Keratinocyte (primary cell): ENCODE data around the gene MRPL53. TPM values are rescaled to one million over a fixed set of nuclear protein-coding genes. Genes with fewer than 3 reads are reported as not detected.

Experiments used
- DNase-seq: peaks from one replicate; pipeline ENCODE4 v3.0.0-alpha.2; 2011; ENCODE audit warnings: low read depth, missing footprints, low spot score
- FAIRE-seq: peaks from 2 replicates; lab custom pipeline; 2011; peaks lifted over from hg19 to GRCh38; lab: Jason Lieb, UNC
- H2AFZ ChIP-seq: 2 replicates; pipeline ENCODE4 v1.6.0; 2012; ENCODE audit warnings: low read length, control low read depth, inconsistent platforms; ENCODE audit not compliant: control insufficient read depth
- H3K27ac ChIP-seq: 2 replicates; pipeline ENCODE4 v1.5.1; 2011; ENCODE audit warnings: low read length; ENCODE audit not compliant: control insufficient read depth, insufficient read depth
- H3K27me3 ChIP-seq: 3 replicates; pipeline ENCODE4 v1.6.0; 2011; ENCODE audit warnings: low read length; ENCODE audit not compliant: control insufficient read depth, insufficient read depth; ENCODE audit errors: extremely low read depth
- H3K36me3 ChIP-seq, 2 experiments: 2 replicates in 1 of 2; 3 replicates in 1 of 2; pipeline ENCODE4 v1.5.1; 2011; ENCODE audit warnings: low read length in 2 of 2, mild to moderate bottlenecking in 1 of 2; ENCODE audit not compliant: control insufficient read depth in 2 of 2, insufficient read depth in 2 of 2; ENCODE audit errors: extremely low read depth in 1 of 2
- H3K4me1 ChIP-seq: 3 replicates; pipeline ENCODE4 v1.5.1; 2011; ENCODE audit warnings: low read length; ENCODE audit not compliant: control insufficient read depth, insufficient read depth; ENCODE audit errors: extremely low read depth
- H3K4me2 ChIP-seq: 3 replicates; pipeline ENCODE4 v1.6.0; 2011; ENCODE audit warnings: low read depth, low read length; ENCODE audit not compliant: control insufficient read depth, insufficient read depth; ENCODE audit errors: extremely low read depth
- H3K4me3 ChIP-seq, 3 experiments: fragments of 200-600 bp in 1 of 3; sonication (generic) in 1 of 3; 2 replicates in 2 of 3; 3 replicates in 1 of 3; pipeline ENCODE4 v1.5.1; 2011 to 2016; ENCODE audit warnings: low read length in 3 of 3, mild to moderate bottlenecking in 3 of 3, control low read depth in 2 of 3, inconsistent platforms in 1 of 3, low read depth in 1 of 3, mixed read lengths in 1 of 3, mixed run types in 1 of 3, moderate library complexity in 1 of 3; ENCODE audit not compliant: control insufficient read depth in 2 of 3, insufficient read depth in 2 of 3; ENCODE audit errors: extremely low read depth in 1 of 3
- H3K79me2 ChIP-seq: 2 replicates; pipeline ENCODE4 v1.6.0; 2012; ENCODE audit warnings: low read length; ENCODE audit not compliant: control insufficient read depth, insufficient read depth
- H3K9ac ChIP-seq: 3 replicates; pipeline ENCODE4 v1.6.0; 2011; ENCODE audit warnings: low read length; ENCODE audit not compliant: control insufficient read depth, insufficient read depth; ENCODE audit errors: extremely low read depth
- H3K9me1 ChIP-seq: 3 replicates; pipeline ENCODE4 v1.6.0; 2011; ENCODE audit warnings: low read length; ENCODE audit not compliant: control insufficient read depth, insufficient read depth; ENCODE audit errors: extremely low read depth
- H3K9me3 ChIP-seq: 2 replicates; pipeline ENCODE4 v1.5.1; 2012; ENCODE audit warnings: low read depth, low read length; ENCODE audit not compliant: control insufficient read depth
- H4K20me1 ChIP-seq: 3 replicates; pipeline ENCODE4 v1.6.0; 2011; ENCODE audit warnings: low read length; ENCODE audit not compliant: control insufficient read depth, insufficient read depth; ENCODE audit errors: extremely low read depth
- CTCF ChIP-seq, 3 experiments: IDR thresholded peaks in 1 of 3; conservative IDR thresholded peaks in 1 of 3; optimal IDR thresholded peaks in 1 of 3; 2 replicates in 2 of 3; 3 replicates in 1 of 3; pipeline versions ENCODE3 to v1.5.1; 2011; ENCODE audit warnings: low read length in 3 of 3, mild to moderate bottlenecking in 3 of 3, moderate library complexity in 2 of 3, control low read depth in 1 of 3, inconsistent platforms in 1 of 3; ENCODE audit not compliant: insufficient read depth in 2 of 3; ENCODE audit errors: extremely low read depth in 1 of 3
- EZH2 ChIP-seq: IDR thresholded peaks from one replicate; pipeline ENCODE4 v1.6.1; 2012; ENCODE audit warnings: inconsistent platforms, mild to moderate bottlenecking, low read length, moderate library complexity
- dilution Hi-C: fragments of 300-500 bp; cut with MboI; formaldehyde crosslinking; loops from one replicate; pipeline ENCODE4 v1.7.0; 2020; ENCODE audit warnings: low sequenced_read_pairs; ENCODE audit not compliant: extremely low pct_ligation_motif_present
- polyA plus RNA-seq, 5 experiments: library from polyadenylated mRNA; depleted of rRNA in 3 of 5; stranded (reverse) in 3 of 5; stranded (forward) in 1 of 5; unstranded in 1 of 5; fragments of >200 nt; gene quantifications; 1 replicate in 1 of 5; 2 replicates in 3 of 5; 3 replicates in 1 of 5; pipeline versions ENCODE4 v1.2.1 to v1.2.3, GENCODE V29; 2011 to 2012; ENCODE audit warnings: missing spikeins in 2 of 5, low read depth in 1 of 5, low replicate concordance in 1 of 5

MRPL53 gene
- polyA plus RNA-seq, 1 donor (not counting 4 experiments of a cell fraction or from before 2014, with no cell fraction given), result 31.0 TPM

- peaks cover 7% of the 10 kb centered on the region for H3K79me2 ChIP-seq
- H3K27me3 ChIP-seq, result no peaks in the 10 kb centered on the region
- DNase-seq, result no peak
- no peak overlapping the region for H3K4me2 ChIP-seq
- no peaks in the 10 kb centered on the region for H4K20me1 ChIP-seq
- peaks cover 9% of the 10 kb centered on the region for H3K4me1 ChIP-seq
- no peak overlapping the region for H2AFZ ChIP-seq
- dilution Hi-C loops, result no loop called here
- H3K9me1 ChIP-seq, result no peaks in the 10 kb centered on the region
- no peaks in the 10 kb centered on the region for H3K36me3 ChIP-seq
- no peak for FAIRE-seq
- H3K9me3 ChIP-seq, result no peaks in the 10 kb centered on the region
- TF ChIP-seq EZH2 (no peak), CTCF (optimal IDR thresholded peaks at IDR 0.05 in 1 of 3, IDR thresholded peaks at IDR 0.05 in 1 of 3, conservative IDR thresholded peaks at IDR 0.05 in 1 of 3; ENCODE audit: extremely low read depth in 1 of 3, insufficient read depth in 2 of 3, low read length in 3 of 3) (no peak)
- no peak overlapping the region for H3K9ac ChIP-seq
- H3K4me3 ChIP-seq, result no peak overlapping the region
- no peak overlapping the region for H3K27ac ChIP-seq
These were observed 21.8 kb downstream of the MRPL53 start for GRCh38 chr2:74450570-74451190.

DNA sequence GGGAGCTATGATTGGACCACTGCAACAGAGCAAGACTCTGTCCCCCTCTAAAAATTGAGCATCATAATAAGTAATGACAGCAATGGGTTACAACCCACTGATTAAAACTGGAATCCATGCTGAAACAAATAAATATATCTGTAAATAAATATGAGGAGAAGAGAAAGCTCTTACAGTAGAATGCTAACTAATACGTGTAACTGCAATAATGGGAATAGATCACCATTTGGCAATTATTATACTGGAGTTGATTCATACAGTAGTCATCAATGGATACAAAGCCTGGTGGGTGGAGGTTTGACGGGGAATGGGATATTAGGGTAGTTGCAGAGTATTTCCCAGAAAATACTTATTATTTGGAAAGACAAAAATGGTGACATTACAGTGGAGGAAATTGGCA, 23.7 kb downstream of the MRPL53 start:
- Histone ChIP-seq H3K4me2 (no peak overlapping the region), H2AFZ (no peak overlapping the region), H3K9ac (no peak overlapping the region), H3K4me3 (no peak overlapping the region), H3K9me3 (no peaks in the 10 kb centered on the region), H4K20me1 (no peaks in the 10 kb centered on the region), H3K79me2 (no peaks in the 10 kb centered on the region), H3K36me3 (no peaks in the 10 kb centered on the region), H3K9me1 (no peaks in the 10 kb centered on the region), H3K4me1 (peaks cover 3% of the 10 kb centered on the region), H3K27ac (no peak overlapping the region), H3K27me3 (no peaks in the 10 kb centered on the region)
- dilution Hi-C loops, result no loop called here
- DNase-seq (no peak), FAIRE-seq (no peak)
- no peak for TF ChIP-seq CTCF (optimal IDR thresholded peaks at IDR 0.05 in 1 of 3, IDR thresholded peaks at IDR 0.05 in 1 of 3, conservative IDR thresholded peaks at IDR 0.05 in 1 of 3; ENCODE audit: extremely low read depth in 1 of 3, insufficient read depth in 2 of 3, low read length in 3 of 3)
- no peak for TF ChIP-seq EZH2
